WTC11 (cell line): ENCODE measurements around the gene HNF1B.

Experiments used
- CTCF ChIP-seq: fragments of 200-600 bp; IDR thresholded peaks from 2 replicates; pipeline ENCODE4 v1.8.0; 2022; ENCODE audit warnings: antibody characterized with exemption
- E2F4 ChIP-seq: sonication (generic); formaldehyde crosslinking; IDR thresholded peaks from 2 replicates; pipeline ENCODE4 v1.8.1; 2022; ENCODE audit warnings: low read depth, mild to moderate bottlenecking, moderate library complexity, missing genetic modification reagents, borderline replicate concordance
- ELF4 ChIP-seq: sonication (generic); formaldehyde crosslinking; IDR thresholded peaks from 2 replicates; pipeline ENCODE4 v1.8.1; 2022; ENCODE audit warnings: low read depth, mild to moderate bottlenecking, moderate library complexity, missing genetic modification reagents
- FOXJ3 ChIP-seq: sonication (generic); formaldehyde crosslinking; IDR thresholded peaks from 2 replicates; pipeline ENCODE4 v1.9.0; 2021; ENCODE audit warnings: missing genetic modification reagents, mild to moderate bottlenecking, borderline replicate concordance
- GABPB1 ChIP-seq: sonication (generic); formaldehyde crosslinking; IDR thresholded peaks from 2 replicates; pipeline ENCODE4 v1.8.1; 2023; ENCODE audit warnings: mild to moderate bottlenecking, missing genetic modification reagents
- IRF1 ChIP-seq: sonication (generic); formaldehyde crosslinking; IDR thresholded peaks from 2 replicates; pipeline ENCODE4 v1.8.0; 2023; ENCODE audit warnings: missing genetic modification reagents
- JUN ChIP-seq: sonication (generic); formaldehyde crosslinking; IDR thresholded peaks from 2 replicates; pipeline ENCODE4 v1.8.0; 2023; ENCODE audit warnings: mild to moderate bottlenecking, missing genetic modification reagents
- NFE2L1 ChIP-seq: sonication (generic); formaldehyde crosslinking; IDR thresholded peaks from 2 replicates; pipeline ENCODE4 v1.8.1; 2023; ENCODE audit warnings: missing genetic modification reagents
- NR3C1 ChIP-seq: sonication (generic); formaldehyde crosslinking; conservative IDR thresholded peaks from 2 replicates; pipeline ENCODE4 v1.8.1; 2023; ENCODE audit warnings: low read depth, mild to moderate bottlenecking, missing genetic modification reagents
- SMAD3 ChIP-seq: sonication (generic); formaldehyde crosslinking; IDR thresholded peaks from 2 replicates; pipeline ENCODE4 v1.8.0; 2022; ENCODE audit warnings: missing genetic modification reagents, mild to moderate bottlenecking, borderline replicate concordance
- SMAD4 ChIP-seq: sonication (generic); formaldehyde crosslinking; IDR thresholded peaks from 2 replicates; pipeline ENCODE4 v1.8.0; 2022; ENCODE audit warnings: mild to moderate bottlenecking, missing genetic modification reagents
- SP1 ChIP-seq: sonication (generic); formaldehyde crosslinking; conservative IDR thresholded peaks from 2 replicates; pipeline ENCODE4 v1.8.1; 2022; ENCODE audit warnings: missing genetic modification reagents
- TP53 ChIP-seq: sonication (generic); formaldehyde crosslinking; IDR thresholded peaks from 2 replicates; pipeline ENCODE4 v1.8.1; 2023; ENCODE audit warnings: mild to moderate bottlenecking, missing genetic modification reagents
- TF ChIP-seq, protein P1 (sequence below): sonication (generic); formaldehyde crosslinking; IDR thresholded peaks from 2 replicates; pipeline ENCODE4 v1.8.1; 2023; ENCODE audit warnings: mild to moderate bottlenecking, moderate library complexity, missing genetic modification reagents

GRCh38 chr17:37726891-37727675 lies 17.8 kb downstream of the HNF1B start:
- no peak for TF ChIP-seq CTCF
- TF ChIP-seq, protein P1, sequence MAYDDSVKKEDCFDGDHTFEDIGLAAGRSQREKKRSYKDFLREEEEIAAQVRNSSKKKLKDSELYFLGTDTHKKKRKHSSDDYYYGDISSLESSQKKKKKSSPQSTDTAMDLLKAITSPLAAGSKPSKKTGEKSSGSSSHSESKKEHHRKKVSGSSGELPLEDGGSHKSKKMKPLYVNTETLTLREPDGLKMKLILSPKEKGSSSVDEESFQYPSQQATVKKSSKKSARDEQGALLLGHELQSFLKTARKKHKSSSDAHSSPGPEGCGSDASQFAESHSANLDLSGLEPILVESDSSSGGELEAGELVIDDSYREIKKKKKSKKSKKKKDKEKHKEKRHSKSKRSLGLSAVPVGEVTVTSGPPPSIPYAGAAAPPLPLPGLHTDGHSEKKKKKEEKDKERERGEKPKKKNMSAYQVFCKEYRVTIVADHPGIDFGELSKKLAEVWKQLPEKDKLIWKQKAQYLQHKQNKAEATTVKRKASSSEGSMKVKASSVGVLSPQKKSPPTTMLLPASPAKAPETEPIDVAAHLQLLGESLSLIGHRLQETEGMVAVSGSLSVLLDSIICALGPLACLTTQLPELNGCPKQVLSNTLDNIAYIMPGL (CRISPR knock-in tag) = no peak
- no peak for TF ChIP-seq E2F4
- no peak for TF ChIP-seq GABPB1 (CRISPR knock-in tag)
- TF ChIP-seq JUN = no peak
- TF ChIP-seq ELF4 = no peak
- no peak for TF ChIP-seq SP1
- no peak for TF ChIP-seq NR3C1 (CRISPR knock-in tag)
- no peak for TF ChIP-seq NFE2L1 (CRISPR knock-in tag)
- TF ChIP-seq SMAD4 (CRISPR knock-in tag) = no peak
- TF ChIP-seq TP53 (CRISPR knock-in tag) = no peak
- no peak for TF ChIP-seq FOXJ3 (CRISPR knock-in tag)
- TF ChIP-seq SMAD3 (CRISPR knock-in tag) = no peak
- no peak for TF ChIP-seq IRF1 (CRISPR knock-in tag)
